BJ (cell line): Measurements from ENCODE around the gene ATP1A3. TPM values are rescaled to one million over a fixed set of nuclear protein-coding genes. Genes with fewer than 3 reads are reported as not detected.

Experiments
- CTCF ChIA-PET: fragments of 350-600 bp; formaldehyde crosslinking; extraction: SDS; loops from one replicate; lab custom pipeline; 2021; ENCODE audit warnings: antibody characterized with exemption, inconsistent platforms; lab: Yijun Ruan, JAX
- POLR2A ChIA-PET: fragments of 300-600 bp; sonication (Branson Sonifier 250); formaldehyde crosslinking; extraction: SDS; loops from one replicate; lab custom pipeline; 2021; ENCODE audit warnings: antibody characterized with exemption; lab: Charles Lee
- DNase-seq: peaks from one replicate; pipeline ENCODE4 v3.0.0-alpha.2; 2011; ENCODE audit warnings: low read depth
- H3K27me3 ChIP-seq: 2 replicates; pipeline ENCODE4 v1.6.0; 2011; ENCODE audit warnings: low read length; ENCODE audit not compliant: control insufficient read depth, insufficient read depth
- H3K36me3 ChIP-seq: 2 replicates; pipeline ENCODE4 v1.5.1; 2011; ENCODE audit warnings: low read length; ENCODE audit not compliant: control insufficient read depth, insufficient read depth
- H3K4me3 ChIP-seq: 2 replicates; pipeline ENCODE4 v1.5.1; 2011; ENCODE audit warnings: low read depth, mild to moderate bottlenecking, control low read depth, low read length
- polyA plus RNA-seq: library from polyadenylated mRNA; depleted of rRNA; stranded (reverse); fragments of >200 nt; gene quantifications from 2 replicates; pipeline ENCODE4 v1.2.3, GENCODE V29; 2011
- TF ChIP-seq, protein P1 (sequence below): IDR thresholded peaks from 2 replicates; pipeline ENCODE4 v1.5.1; 2011; ENCODE audit warnings: low read depth, mild to moderate bottlenecking, control low read depth, inconsistent platforms, low read length, moderate library complexity; ENCODE audit not compliant: insufficient read depth

The ATP1A3 gene
- polyA plus RNA-seq, 1 experiment, result 0.32 TPM

DNA sequence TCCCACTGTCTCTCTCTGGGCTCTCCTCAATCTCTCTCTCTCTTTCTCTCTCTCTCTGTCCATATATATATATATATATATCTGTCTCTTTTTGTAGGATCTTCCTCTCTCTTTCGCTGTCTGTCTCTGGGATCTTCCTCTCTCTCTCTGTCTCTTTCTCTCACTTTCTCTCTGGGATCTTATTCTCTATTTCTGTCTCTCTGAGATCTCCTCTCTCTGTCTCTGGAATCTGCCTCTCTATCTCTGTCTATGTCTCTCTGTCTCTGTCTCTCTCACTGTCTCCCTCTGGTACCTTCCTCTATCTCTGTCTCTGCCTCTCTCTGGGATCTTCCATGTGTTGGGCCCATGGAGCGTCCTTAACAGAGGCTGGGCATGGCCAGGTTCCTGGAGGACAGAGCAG, 3.4 kb downstream of the ATP1A3 start:
- TF ChIP-seq, protein P1, sequence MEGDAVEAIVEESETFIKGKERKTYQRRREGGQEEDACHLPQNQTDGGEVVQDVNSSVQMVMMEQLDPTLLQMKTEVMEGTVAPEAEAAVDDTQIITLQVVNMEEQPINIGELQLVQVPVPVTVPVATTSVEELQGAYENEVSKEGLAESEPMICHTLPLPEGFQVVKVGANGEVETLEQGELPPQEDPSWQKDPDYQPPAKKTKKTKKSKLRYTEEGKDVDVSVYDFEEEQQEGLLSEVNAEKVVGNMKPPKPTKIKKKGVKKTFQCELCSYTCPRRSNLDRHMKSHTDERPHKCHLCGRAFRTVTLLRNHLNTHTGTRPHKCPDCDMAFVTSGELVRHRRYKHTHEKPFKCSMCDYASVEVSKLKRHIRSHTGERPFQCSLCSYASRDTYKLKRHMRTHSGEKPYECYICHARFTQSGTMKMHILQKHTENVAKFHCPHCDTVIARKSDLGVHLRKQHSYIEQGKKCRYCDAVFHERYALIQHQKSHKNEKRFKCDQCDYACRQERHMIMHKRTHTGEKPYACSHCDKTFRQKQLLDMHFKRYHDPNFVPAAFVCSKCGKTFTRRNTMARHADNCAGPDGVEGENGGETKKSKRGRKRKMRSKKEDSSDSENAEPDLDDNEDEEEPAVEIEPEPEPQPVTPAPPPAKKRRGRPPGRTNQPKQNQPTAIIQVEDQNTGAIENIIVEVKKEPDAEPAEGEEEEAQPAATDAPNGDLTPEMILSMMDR, result no peak
- CTCF ChIA-PET, result interaction anchor here (1.2 kb wide), 1 partner anchor 44 kb away, joined by 3 read pairs; no protein-coding TSS in a partner anchor
- no peaks in the 10 kb centered on the region for H3K36me3 ChIP-seq
- DNase-seq, result no peak
- no peak overlapping the region for H3K4me3 ChIP-seq
- H3K27me3 ChIP-seq, result peaks cover 10% of the 10 kb centered on the region
- POLR2A ChIA-PET, result interaction anchor here (0.6 kb wide), 1 partner anchor 169 kb away, joined by 6 read pairs; no protein-coding TSS in a partner anchor

DNA sequence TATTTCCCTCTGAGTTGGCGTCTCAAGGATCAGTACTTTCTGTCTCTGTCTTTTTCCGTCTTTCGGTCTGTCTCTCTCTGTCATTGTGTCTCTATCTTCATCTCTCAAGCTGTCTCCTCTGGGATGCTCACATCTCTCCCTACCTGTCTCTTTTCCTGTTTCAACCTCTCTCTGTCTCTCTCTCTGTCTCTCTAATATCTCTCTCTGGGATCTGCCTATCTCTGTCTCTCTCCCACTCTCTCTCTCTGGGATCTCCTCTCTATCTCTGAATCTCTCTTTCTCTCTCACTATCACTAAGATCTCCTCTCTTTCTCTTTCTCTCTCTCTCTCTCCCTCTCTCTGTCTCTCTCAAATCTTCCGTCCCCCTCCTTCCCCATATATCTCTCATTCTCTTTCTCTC, 4.0 kb downstream of the ATP1A3 start:
- TF ChIP-seq, protein P1, result no peak
- no peaks in the 10 kb centered on the region for H3K36me3 ChIP-seq
- H3K27me3 ChIP-seq, result peaks cover 10% of the 10 kb centered on the region
- ChIA-PET POLR2A (no interaction called here), CTCF (no interaction called here)
- H3K4me3 ChIP-seq, result no peak overlapping the region
- no peak for DNase-seq

DNA sequence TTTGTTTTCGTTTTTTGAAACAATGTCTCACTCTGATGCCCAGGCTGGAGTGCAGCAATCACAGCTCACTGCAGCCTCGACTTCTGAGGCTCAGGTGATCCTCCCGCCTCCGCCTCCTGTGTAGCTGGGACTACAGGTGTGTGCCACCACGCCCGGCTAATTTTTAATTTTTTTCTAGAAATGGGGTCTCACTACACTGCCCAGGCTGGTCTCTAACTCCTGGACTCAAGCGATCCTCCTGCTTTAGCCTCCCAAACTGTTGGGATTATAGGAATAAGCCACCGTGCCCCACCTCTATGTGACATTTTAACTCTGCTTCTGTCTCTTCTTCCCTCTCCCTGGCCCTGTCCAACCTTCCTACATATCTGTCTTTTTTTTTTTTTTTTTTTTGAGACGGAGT, 5.1 kb downstream of the ATP1A3 start:
- no peak for DNase-seq
- no peaks in the 10 kb centered on the region for H3K36me3 ChIP-seq
- H3K27me3 ChIP-seq, result peaks cover 10% of the 10 kb centered on the region
- POLR2A ChIA-PET, result no interaction called here
- CTCF ChIA-PET, result no interaction called here
- TF ChIP-seq, protein P1, result no peak
- H3K4me3 ChIP-seq, result no peak overlapping the region

DNA sequence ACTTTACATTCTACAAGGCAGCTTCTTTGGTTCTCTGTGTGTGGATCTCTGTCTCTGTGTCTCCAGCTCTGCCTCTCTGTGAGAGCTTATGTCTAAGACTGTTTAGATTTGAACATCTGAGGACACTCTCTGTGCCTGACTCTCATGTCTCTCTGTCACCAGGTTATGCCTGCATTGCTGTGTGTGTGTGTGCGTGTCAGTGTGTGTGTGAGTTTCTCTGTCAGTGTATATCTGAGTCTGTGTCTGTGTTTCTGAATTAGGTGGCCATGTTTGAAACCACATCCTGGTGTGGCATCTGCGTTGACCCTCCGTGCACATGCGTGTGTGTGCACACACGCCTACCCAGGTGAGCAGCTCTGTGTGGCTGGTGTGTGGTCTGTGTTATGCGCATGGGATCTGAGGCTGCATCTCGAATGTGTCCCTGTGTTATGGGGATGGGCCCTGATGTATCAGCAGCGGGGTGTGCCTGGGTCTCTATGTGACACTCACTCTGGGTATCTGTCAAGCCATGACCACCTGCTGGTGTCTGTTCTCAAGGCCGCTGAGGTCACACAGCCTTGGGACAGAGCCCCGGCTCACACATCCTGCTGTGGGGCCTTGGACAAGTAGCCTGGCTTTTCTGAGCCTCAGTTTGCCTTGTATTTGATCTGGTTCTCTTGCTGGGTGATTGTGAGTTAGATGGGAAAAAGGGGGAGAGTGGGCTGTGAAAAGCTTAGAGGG, 6.7 kb downstream of the ATP1A3 start:
- POLR2A ChIA-PET, result no interaction called here
- DNase-seq, result no peak
- no peak overlapping the region for H3K4me3 ChIP-seq
- TF ChIP-seq, protein P1, result no peak
- H3K36me3 ChIP-seq, result no peaks in the 10 kb centered on the region
- CTCF ChIA-PET, result interaction anchor here (1.2 kb wide), 1 partner anchor 48 kb away, joined by 3 read pairs; no protein-coding TSS in a partner anchor
- H3K27me3 ChIP-seq, result peaks cover 6% of the 10 kb centered on the region; the same call in 1 of the 2 replicates

DNA sequence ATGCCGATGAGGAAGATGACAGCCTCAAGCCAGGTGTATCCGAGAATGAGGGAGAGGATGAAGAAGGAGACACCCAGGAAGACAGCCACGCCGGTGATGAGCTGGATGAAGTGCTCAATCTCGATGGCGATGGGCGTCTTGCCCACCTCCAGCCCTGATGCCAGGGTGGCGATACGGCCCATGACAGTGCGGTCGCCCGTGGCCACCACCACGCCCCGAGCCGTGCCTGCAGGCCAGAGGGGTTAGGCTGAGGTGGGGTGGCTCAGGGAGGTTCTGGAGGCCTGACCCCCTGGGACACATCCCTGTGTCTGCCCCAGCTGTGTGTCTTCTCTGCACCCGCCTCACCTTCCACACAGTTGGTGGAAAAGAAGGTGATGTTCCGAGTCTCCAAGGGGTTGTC, 9.1 kb downstream of the ATP1A3 start:
- TF ChIP-seq, protein P1, result no peak

More for the DNA sequence above, 9.1 kb downstream of the ATP1A3 start:
- Histone ChIP-seq H3K27me3 (0 out of 2 replicates have a peak, but pooled peaks cover 2% of the 10 kb centered on the region), H3K4me3 (no peak overlapping the region), H3K36me3 (no peaks in the 10 kb centered on the region)
- ChIA-PET CTCF (no interaction called here), POLR2A (no interaction called here)
- DNase-seq, result no peak
